ENCODE results near the gene GBF1.

Gene GBF1

DNA sequence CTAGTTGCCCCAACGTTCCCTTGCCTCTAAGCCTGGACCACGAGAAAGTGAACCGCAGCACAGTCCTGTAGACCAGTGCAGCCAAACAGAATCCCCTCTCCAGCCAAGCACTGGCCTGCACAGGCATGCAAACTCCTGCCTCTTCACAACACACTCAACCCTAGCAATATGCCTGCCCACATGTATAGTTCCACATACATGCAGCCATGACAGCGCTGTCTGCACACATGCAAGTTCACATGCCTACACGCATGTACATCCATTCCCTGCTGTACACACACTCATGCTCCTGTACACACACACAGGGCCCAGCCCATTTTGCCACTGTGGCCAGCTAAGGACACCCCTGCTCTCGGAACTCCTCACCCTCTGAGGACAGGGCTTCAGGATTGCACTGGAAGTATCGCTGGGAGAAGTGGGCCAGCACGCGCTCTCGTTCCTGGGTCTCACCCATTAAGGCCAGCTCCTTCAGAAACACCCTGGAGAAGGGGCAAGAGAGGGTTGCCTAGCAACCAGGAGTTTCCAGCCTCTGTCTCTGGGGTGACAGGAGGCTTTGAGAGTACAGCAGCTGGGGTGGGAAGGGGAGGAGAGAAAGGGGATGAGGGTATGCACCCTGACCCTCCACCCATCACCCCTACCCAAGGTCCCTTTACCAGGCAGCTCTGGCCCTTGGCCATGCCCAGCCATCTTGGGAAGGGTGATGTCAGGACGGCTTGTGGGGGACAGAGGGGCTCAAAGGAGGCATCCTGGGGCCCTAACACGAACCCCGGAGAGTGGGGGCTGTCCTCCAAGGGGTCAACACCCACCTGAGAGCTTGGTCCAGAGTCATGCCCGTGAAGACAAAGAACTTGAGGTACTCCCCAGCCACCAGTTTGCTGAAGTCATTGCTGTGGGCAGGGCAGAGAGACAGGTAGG, 166.3 kb downstream of the GBF1 start:
- no peak for DNase-seq

DNA sequence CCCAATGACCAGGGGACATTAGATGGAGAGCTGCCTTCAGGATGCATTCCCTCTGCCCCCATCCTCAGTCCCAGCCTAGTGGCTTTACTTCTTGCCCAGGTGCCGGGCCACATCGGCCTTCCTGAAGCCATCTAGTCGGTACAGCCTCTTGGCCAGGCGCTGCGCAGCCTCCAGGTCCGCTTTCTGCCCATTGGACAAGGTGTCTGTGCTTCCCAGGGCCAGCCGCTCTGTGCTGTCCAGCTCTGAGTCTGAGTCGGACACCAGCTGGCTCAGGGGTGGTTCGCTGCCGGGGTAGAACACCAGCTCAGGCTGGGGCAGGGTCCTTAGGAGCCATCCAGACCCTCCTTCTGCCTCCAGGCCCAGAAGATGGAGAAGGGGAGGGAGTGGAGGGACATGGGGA, 167.0 kb downstream of the GBF1 start:
- DNase-seq: no peak

DNA sequence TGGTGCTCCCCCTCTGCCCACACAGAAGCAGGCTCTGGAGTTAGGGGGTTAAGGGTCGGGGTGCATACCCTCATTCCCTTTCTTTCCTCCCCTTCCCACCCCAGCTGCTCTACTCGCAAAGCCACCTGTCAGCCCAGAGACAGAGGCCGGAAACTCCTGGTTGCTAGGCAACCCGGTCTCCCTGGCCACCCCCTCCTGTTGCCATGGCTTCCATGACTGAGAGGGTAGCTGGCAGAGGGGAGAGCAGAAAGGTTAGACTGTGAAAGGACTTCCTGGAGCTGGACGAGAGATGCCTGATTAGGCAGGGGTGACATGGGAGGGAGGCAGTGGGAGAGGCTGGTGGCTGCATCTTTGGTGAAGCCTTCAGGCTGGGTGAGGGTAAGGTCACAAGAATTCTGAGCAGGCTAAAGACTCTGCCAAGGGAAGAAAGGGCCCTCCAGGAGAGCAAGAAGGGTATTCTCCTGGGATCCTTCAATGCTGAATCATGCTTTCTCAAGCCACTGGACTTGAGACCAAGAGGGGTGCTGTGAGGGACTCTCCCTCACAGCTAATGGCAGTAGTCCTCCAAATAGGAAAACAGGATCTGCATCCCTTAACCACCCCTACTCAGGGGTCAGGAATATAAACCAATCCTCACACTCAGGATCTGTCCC, 167.8 kb downstream of the GBF1 start:
- peak; percentile 54 for DNase-seq

DNA sequence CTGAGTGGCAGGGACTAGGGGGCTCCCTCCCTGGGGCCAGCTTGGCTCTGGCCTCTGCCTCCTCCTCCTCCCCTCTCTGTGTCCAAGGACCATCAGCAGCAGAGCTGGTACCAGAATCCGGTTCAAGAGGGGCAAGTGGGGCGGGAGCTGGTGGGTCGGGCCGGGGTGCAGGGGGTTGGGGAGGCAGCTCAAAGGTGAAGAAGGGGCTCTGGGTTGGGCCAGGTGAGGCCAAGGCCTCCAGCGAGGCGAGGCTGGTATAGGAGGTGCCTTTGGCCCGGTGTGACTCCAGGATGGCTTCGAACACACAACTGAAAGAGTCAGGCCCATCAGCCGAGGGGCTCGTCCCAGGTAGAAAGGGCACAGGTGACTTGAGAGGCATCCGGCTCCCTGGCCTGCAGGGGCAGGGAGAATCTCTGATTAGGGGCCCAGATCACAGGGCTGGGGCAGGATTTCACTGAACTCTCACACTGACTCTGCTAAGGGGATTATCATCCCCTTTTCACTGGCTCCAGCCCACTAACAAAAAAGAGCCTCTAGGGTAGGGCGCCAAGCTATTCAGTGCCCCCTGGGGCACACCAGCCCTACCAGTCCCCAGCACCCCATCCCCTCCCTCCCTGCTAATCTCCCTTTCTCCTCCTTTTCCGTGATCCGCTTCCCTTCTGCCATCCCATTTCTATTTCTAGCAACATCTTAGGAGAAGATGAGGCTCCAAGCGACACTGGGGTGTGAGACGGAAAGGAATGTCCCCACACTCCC, 168.7 kb downstream of the GBF1 start:
- DNase-seq: no peak

DNA sequence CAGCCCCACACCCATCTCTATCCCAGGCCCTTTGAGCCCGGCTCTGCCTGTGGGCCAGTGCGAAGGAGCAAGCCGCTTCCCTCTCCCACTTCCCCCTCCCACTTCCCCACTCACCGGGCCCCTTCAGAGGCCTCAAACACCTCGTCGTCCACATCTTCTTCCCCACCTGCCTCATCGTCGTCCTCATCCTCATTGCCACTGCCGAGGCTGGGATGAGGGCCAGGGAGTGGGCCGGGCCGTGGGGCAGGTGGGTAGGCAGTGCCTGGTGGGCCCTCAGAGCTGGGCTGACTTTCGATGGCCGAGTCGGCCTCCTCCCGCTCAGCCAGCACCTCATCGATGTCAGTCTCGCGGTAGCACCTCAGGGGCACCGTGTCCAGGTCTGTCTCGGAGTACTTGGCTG, 169.4 kb downstream of the GBF1 start:
- no peak for DNase-seq

DNA sequence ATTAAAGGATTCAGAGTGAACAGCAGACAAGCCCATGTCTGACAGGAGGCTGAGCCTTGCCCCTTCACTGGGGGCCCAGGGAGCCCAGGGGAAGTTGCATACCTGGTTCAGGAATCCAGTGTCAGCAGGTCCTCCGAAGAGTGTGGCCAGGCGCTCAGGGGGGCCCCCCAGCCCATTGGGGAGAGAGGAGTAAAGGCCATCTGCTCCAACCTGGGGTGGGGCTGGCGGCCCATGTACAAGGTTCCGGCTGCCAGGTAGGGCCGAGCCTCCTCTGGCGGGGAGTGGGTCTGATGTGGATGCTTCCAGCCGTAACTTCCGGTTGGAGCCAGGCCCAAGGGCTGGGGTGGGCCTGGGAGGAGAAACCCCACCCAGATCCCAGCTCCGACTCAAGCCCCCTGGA, 171.0 kb downstream of the GBF1 start:
- no peak for DNase-seq

DNA sequence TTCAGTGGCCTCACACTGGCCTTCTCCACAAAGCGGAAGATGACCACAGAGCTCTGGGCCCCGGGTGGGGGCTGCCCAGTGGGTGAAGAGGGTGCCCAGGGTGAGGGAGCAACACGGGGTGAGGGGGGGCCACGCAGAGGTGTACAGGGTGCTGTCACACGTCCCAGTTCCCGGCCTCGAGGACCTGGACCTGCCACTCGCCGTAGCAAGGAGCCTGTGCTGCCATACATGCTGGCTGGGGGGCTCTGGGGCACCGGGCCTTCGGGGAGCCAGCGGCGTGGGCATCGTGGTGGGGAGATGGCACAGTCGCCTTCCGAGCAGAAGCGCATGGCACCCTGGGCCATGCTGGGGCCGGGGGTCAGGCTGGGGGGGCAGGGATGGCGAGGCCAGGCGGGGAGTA, 171.4 kb downstream of the GBF1 start:
- no peak for DNase-seq

DNA sequence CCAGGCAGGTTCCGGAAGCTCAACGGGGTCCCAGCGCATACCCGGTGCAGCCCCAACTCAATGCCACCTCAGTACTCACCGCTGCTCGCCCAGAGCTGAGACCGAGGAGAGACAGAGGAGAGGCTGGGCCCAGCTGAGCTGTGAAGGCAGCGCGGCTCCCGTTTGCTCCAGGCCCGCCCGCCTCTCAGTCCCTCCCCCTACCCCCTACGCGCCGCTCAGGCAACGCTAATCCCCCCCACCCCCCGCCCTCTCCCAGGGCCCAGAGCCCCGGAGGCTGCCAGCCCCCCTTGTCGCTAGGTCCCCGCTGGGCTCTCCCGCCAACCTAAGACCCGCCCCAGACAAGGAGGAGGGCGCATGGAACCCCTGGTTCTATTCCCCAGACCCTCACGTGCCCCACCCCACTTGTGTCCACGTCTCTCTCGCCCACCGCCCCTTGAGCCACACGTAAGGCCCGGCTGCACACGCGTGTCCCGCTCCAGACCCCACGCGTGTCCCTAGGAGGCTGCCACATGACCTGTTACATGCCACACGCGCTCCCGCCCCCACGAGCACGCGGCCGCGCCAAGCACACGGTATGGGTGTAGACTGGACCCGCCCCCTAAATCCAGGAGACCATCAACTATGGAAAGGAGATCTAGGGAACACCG, 173.4 kb downstream of the GBF1 start, which contains the start of gene PSD:
Gene PSD (minus strand): TSS at position 164 of the 647 bp plus-strand sequence. CDS start 1,747 bp downstream, outside the sequence.
- peak; percentile 51 for DNase-seq

DNA sequence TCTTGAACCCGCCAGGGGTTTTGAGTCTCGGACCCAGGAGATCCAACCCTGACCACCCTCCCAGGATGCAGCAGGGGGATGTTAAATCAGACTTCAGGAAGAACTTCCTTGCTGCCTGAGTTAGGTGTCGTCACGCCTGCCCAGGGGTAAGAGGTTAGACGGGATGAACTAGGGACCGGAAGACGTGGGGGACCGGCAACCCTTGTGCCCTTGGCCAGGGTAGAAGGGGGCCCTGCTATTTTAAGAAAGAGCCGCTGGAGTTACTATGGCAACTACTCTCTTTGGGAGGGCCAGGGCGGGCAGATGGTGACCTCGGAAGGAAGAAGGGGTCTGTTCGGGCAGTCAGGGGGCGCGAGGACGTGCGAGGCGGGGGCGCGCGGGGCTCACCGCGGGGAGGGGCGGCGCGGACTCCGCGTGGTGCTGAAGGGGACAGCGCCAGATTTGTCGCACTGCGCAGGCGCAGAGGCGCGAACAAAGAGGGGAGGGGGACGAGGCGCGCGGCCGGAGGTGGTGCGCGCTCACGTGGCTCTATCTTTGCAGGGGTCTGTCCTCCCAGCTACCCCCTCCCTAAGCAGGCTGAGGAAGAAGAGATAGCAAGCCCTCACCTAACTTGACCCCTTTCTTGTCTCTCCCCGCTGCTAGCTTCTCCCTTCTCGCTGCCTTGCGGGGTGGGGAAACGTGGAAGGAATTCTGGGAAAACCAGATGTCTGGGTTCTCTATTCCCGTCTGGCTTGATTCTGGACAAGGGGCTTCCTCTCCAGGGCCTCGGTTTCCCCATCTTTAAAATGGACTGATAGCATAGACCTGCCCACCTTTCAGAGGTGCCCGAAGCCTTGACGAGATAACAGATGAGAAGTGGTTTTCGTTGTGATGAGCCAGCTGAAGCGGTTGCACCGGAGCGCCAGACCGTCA, 174.2 kb downstream of the GBF1 start:
- peak; percentile 56 for DNase-seq

DNA sequence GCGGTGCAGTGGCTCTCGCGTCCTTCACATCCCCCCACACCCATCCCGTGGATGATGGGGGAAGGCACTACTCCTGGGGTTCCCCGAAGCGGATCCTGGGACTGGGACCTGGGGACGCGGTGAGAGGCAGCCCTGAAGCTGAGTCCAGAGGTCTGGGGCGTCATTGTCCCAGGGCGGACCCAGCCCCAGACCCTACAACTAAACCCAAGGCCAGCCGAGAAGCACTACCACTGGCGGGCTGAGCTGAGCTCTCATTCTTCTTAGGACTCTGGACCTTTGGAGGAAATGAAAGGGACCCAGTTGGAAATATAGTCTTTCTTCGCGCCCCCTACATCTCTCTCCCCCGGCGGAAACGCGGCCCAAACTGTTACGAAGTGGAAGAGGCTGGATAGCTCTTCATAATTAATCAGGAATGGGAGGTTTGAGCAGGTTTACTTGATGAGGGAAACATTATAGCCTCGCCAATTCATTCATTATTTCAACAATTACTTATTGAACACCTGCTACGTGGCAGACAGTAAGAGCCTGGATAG, 174.9 kb downstream of the GBF1 start:
- DNase-seq: no peak

DNA sequence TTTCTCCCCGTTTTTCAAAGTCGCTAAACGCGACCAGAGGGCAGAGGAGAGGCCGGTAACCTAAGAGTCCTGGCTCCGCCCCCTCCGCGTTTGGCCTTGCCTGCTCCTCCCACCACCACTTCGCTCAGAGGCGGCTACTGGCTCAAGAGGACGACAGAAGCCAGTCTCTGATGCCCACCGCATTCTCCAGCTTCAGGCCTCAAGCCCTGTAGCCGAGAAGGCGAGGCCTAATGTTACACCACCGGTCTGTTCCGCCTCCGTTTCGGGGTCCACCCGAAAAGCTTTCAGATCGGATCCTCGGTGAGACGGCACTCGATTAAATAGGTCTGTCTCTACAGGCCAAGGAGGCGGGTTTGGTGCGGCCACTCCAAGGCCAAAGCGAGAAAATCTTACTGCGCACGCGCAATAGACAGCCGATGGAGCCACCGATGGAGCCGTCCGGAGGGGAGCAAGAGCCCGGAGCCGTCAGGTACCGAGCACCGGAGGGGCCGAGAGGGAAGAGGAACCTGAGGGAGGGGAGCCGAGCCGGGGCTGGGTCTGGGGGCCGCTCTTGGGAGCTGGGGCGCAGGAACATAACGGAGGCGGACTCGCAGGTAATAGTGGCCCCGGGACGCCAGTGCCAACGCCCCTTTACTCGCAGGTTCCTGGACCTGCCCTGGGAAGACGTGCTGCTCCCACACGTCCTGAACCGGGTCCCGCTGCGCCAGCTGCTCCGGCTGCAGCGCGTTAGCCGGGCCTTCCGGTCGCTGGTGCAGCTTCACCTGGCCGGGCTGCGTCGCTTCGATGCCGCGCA, 175.6 kb downstream of the GBF1 start, which contains the start of gene FBXL15:
Gene FBXL15 (plus strand): TSS at position 123 of the 793 bp plus-strand sequence. CDS start 294 bp downstream, at position 417.
- peak; percentile 78 for DNase-seq

DNA sequence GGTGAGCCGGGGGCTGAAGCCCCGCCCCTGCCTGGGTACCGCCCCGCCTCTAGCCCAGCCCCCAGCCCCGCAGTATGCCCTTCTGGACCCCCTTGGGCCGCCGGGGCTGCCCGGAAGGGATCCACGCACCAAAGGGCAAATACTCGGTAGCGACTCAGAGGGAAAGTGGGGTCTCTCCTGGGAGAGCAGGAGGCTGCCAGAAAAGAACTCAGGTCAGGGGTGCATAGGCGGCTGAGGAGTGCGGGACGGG, 176.1 kb downstream of the GBF1 start:
- DNase-seq: no peak

DNA sequence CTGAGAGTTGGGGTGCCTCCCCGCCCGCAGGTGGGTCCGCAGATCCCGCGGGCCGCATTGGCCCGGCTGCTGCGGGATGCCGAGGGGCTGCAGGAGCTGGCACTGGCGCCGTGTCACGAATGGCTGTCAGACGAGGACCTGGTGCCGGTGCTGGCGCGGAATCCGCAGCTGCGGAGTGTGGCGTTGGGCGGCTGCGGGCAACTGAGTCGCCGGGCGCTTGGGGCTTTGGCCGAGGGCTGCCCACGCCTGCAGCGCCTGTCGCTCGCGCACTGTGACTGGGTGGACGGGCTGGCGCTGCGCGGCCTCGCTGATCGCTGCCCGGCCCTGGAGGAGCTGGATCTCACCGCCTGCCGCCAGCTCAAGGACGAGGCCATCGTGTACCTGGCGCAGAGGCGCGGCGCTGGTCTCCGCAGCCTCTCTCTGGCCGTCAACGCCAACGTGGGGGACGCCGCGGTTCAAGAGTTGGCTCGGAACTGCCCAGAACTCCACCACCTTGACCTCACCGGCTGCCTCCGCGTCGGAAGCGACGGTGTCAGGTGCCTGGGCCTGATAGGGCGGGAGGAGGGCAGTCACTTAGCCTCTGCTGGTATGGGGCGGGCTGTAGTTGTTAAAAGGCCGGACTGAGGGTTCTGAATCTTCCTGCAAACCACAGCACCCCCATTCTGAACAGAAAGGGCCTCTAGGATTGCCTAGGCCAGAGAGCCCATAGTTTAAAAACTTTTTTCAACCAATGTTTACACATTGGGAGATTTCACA, 176.6 kb downstream of the GBF1 start:
- no peak for DNase-seq

DNA sequence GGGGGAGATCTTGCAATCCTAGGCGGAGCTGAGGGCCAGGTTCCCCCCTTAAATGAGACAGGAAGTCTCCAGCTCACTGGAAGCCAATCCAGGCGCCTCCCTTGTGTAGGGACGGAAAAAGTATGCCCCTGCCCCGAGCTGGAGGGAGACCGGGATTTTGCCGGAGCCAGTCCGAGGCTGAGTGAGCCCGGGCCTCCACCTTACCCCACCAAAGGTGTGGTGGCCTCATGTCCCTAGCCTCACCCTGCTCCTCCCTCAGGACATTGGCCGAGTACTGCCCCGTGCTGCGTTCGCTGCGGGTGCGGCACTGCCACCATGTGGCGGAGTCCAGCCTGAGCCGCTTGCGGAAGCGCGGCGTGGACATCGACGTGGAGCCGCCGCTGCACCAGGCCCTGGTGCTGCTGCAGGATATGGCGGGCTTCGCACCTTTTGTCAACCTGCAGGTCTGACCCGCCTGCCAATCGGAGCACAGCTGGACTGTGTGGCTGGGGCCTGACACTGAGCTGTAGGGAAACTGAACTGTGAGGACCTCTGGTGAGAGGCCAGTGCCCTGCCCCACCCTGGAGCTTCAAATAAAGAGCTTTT, 177.3 kb downstream of the GBF1 start:
- DNase-seq: no peak

DNA sequence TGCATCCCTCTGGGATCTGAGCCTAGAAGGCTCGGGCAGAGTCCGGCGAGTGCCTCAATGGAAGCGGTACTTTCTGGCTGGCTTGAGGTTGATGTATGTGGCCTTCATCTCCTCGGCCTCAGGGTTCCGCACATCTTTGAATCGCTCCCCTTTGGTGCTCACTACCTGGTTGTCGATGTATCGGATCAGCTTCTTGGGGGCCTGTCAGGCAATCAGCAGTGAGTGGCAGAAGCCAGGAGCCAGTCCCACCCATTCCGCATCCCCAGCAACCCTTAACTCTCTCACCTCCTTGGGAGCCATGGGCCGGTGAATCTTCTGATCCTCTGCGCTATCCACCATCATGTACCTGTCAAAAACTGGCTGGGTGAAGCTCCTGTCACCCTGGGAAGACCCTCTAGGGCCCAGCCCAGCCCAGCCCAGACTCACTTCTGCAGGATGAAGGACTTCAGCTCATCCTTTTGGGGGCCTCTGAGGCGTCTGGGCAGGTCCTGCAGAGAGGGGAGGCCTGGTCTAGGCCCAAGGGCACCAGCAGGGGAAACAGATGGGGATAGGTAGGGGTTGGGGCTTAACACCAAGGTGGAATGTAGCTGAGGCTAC, 178.1 kb downstream of the GBF1 start:
- DNase-seq: no peak

DNA sequence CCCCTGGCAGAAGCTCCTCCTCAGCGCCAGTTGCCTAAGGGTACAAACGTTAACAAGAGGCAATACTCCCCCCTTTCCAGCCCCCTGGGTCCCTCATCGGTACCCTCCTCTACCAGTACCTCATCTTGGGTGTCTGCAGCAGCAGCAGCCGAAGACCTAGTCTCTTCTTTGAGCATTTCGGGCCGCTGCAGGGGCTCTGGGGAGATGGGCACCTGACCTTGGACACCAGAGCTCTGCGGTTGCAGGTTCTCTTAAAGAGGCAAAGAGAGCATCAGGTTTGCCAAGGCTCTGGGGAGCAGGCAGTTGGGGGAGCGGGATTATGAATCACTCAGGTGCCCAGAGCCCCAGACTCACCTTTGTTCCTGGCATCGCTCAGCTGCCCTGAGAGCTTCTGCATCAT, 178.8 kb downstream of the GBF1 start:
- DNase-seq: no peak

DNA sequence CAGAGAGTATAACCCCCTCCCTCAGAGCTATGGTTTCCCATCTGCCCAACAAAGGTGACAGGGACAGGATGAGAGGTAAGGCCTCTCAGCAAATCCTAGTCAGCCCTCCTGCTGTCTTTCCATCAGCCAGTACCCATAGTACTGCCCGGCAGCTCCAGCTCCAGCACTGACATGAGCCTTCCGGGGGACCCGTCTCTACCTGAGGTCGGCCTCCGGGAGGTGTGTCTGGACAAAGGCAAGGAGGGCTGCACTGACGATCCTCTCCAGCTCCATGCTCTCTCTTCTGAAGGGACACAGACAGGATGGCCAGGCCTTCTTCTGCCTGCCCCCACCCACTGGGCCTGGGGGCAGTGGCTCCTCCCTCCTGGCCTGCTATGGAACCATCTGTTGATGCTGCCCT, 179.6 kb downstream of the GBF1 start:
- DNase-seq: no peak

DNA sequence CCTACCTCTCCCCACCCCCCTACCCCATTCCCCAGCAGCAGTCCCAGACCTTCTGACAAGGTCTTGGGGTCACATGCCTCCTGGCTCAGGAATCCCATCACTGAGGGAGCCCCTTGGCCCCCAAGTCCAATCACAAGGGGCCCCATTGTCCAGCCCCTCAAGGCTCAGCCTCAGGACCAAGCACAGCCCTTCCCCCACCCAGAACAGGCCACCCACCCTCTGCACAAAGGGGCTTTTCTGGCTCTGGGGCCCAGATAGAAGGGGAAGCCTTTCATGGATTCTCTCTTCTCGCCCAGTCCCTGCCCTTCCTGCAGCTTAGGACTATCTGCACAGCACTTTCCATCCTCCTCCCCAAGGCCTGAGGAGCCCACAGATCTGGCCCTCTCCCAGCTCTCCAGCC, 180.1 kb downstream of the GBF1 start:
- no peak for DNase-seq

DNA sequence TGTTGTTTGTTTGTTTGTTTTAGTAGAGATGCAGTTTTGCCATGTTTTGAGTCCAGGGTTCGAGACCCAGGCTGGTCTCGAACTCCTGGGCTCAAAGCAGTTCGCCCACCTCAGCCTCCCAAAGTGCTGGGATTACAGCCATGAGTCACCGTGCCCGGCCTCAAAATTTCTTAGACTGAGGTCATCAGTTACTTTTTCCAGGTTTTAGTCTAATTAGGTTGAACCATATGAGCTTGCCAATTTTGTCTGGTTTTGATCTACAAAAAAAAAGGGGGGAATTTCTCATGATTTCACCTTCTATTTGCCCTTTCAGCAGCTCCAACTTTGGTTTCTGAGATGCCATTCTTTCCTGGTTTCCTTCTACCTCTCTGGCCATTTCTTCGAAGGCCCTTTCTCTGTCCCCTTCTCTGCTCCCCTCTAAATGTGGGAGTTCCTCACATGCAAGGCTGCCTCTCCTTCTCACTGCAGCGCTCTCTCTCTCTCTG, 181.5 kb downstream of the GBF1 start:
- no peak for DNase-seq

Data from NCI-H774 (cell line).